Measurements from ENCODE around the gene MORF4L1.
"Not testable (repeated sequence)": the region's sequence is repeated elsewhere in the genome, so short reads cannot be mapped to it uniquely, and the experiment has no call there.

MORF4L1 gene

DNA sequence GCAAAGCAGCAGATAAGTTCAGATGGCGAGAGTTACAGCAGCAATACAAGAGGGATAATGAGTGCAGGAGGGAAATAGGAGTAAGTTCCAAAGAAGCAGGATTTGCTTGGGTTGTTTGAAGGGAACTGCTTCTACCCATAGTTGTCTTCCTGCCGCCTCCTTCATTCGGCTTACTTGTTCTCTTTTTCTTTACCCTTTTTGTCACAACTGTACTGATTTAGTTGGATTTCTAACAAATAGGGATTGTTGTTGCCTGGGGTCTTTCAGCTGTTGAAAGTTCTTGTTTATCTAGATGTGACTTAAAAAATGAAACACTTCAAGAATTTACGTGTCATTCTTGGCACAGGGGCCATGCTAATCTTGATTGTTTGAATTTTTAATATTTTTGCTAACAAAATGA lies 25.9 kb downstream of the MORF4L1 start:
- H3K27ac ChIP-seq (ENCODE audit: low read depth, low read length) = no peak overlapping the region
- no peaks in the 10 kb centered on the region for H3K27me3 ChIP-seq (ENCODE audit: control insufficient read depth in 5 of 5, insufficient read depth in 4 of 5, low read length in 5 of 5)
- H3K36me3 ChIP-seq (ENCODE audit: control insufficient read depth in 5 of 5, insufficient read depth in 5 of 5, low read length in 5 of 5) = peaks cover 46 to 94% (median 81%) of the 10 kb centered on the region in 5 donors
- no peaks in the 10 kb centered on the region for H3K9me3 ChIP-seq (ENCODE audit: control insufficient read depth in 5 of 5, low read length in 5 of 5)
- H3K9ac ChIP-seq (ENCODE audit: low read length in 5 of 5) = no peak overlapping the region
- peaks cover 0 to 5% (median 0%) of the 10 kb centered on the region in 5 donors for H3K4me1 ChIP-seq (ENCODE audit: control insufficient read depth in 5 of 5, insufficient read depth in 5 of 5, low read length in 5 of 5)
- H3K4me3 ChIP-seq (ENCODE audit: low read depth in 1 of 5, low read length in 5 of 5) = no peak overlapping the region

DNA sequence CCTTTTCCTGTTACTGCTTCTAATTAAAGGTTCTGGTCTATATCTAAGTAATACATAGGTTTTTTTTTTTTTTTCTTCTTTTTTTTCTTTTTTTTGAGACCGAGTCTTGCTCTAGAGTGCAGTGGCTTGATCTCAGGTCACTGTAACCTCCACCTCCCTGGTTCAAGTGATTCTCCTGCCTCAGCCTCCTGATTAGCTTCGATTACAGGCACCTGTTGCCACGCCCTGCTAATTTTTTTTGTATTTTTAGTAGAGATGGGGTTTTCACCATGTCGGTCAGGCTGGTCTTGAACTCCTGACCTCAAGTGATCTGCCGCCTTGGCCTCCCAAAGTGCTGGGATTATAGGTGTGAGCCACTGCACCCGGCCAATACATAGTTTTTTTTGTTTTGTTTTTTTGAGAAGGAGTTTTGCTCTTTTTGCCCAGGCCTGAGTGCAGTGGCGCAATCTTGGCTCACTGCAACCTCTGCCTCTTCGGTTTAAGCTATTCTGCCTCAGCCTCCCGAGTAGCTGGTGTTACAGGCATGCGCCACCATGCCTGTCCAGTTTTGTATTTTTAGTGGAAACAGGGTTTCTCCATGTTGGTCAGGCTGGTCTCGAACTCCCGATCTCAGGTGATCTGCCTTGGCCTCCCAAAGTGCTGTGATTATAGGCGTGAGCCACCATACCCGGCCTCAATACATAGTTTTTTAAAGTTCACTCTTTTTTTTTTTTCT lies 28.3 kb downstream of the MORF4L1 start:
- not testable (repeated sequence) for H3K4me3 ChIP-seq (ENCODE audit: low read depth in 1 of 5, low read length in 5 of 5); H3K4me1 ChIP-seq (ENCODE audit: control insufficient read depth in 5 of 5, insufficient read depth in 5 of 5, low read length in 5 of 5); H3K27me3 ChIP-seq (ENCODE audit: control insufficient read depth in 5 of 5, insufficient read depth in 4 of 5, low read length in 5 of 5); H3K9me3 ChIP-seq (ENCODE audit: control insufficient read depth in 5 of 5, low read length in 5 of 5); H3K27ac ChIP-seq (ENCODE audit: low read depth, low read length); H3K9ac ChIP-seq (ENCODE audit: low read length in 5 of 5)
- H3K36me3 ChIP-seq (ENCODE audit: control insufficient read depth in 5 of 5, insufficient read depth in 5 of 5, low read length in 5 of 5) = peaks cover 38 to 93% (median 71%) of the 10 kb centered on the region in 5 donors

DNA sequence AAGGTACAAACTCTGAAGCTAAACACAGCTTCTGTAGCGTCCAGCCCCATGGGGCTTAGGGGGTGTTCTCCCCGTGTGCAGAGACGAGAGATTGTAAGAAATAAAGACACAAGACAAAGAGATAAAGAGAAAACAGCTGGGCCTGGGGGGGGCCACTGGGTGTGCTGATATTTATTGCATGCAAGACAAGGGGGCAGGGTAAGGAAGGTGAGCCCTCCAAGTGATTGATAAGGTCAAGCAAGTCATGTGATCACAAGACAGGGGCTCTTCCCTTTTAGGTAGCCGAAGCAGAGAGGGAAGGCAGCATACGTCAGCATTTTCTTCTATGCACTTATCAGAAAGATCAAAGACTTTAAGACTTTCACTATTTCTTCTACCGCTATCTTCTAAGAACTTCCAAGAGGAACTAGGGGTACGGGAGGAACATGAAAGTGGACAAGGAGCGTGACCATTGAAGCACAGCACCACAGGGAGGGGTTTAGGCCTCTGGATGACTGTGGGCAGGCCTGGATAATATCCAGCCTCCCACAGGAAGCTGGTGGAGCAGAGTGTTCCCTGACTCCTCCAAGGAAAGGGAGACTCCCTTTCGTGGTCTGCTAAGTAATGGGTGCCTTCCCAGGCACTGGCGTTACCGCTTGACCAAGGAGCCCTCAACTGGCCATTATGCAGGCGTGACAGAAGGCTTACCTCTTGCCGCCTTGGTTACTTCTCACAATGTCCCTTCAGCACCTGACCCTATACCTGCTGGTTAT lies 29.8 kb downstream of the MORF4L1 start:
- H3K4me3 ChIP-seq (ENCODE audit: low read depth in 1 of 5, low read length in 5 of 5); H3K9ac ChIP-seq (ENCODE audit: low read length in 5 of 5); H3K27me3 ChIP-seq (ENCODE audit: control insufficient read depth in 5 of 5, insufficient read depth in 4 of 5, low read length in 5 of 5); H3K9me3 ChIP-seq (ENCODE audit: control insufficient read depth in 5 of 5, low read length in 5 of 5); H3K27ac ChIP-seq (ENCODE audit: low read depth, low read length): not testable (repeated sequence)
- H3K36me3 ChIP-seq (ENCODE audit: control insufficient read depth in 5 of 5, insufficient read depth in 5 of 5, low read length in 5 of 5) = peaks cover 43 to 95% (median 74%) of the 10 kb centered on the region in 5 donors
- H3K4me1 ChIP-seq (ENCODE audit: control insufficient read depth in 5 of 5, insufficient read depth in 5 of 5, low read length in 5 of 5) = peaks cover 0 to 16% (median 12%) of the 10 kb centered on the region in 5 donors

DNA sequence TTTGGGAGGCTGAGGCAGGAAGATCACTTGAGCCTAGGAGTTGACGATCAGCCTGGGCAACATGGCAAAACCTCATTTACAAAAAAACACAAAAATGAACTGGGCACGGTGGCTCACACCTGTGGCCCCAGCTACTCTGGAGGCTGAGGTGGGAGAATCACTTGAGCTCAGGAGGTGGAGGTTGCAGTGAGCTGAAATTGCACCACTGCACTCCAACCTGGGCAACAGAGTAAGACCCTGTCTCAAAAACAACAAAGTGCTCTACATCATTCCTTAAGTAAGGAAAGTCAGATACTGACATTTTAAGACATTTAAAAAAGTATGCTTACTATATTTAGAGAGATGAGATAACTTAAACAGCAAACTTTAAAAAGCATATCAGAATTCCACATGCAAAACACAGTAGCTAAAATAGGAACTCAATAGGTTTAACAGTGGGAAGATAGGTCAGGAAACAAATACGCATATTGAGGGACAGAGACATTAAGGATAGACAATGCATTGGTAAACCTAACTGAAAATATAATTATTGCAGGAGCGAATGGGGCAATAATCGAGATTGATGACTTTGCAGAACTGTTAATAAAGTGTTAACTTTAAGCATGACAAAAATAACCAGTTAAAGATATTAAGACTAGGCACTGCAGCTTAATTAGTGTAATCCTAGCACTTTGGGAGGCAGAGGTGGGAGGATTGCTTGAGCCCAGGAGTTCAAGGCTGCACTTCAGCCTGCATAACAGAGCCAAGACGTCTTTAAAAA lies 32.1 kb downstream of the MORF4L1 start:
- H3K9ac ChIP-seq (ENCODE audit: low read length in 5 of 5) = no peak overlapping the region
- H3K27ac ChIP-seq (ENCODE audit: low read depth, low read length) = no peak overlapping the region
- no peaks in the 10 kb centered on the region for H3K27me3 ChIP-seq (ENCODE audit: control insufficient read depth in 5 of 5, insufficient read depth in 4 of 5, low read length in 5 of 5)
- peaks cover 32 to 90% (median 69%) of the 10 kb centered on the region in 5 donors for H3K36me3 ChIP-seq (ENCODE audit: control insufficient read depth in 5 of 5, insufficient read depth in 5 of 5, low read length in 5 of 5)
- no peak overlapping the region for H3K4me3 ChIP-seq (ENCODE audit: low read depth in 1 of 5, low read length in 5 of 5)
- H3K4me1 ChIP-seq (ENCODE audit: control insufficient read depth in 5 of 5, insufficient read depth in 5 of 5, low read length in 5 of 5) = peaks cover 3 to 18% (median 12%) of the 10 kb centered on the region in 5 donors
- no peaks in the 10 kb centered on the region for H3K9me3 ChIP-seq (ENCODE audit: control insufficient read depth in 5 of 5, low read length in 5 of 5)

DNA sequence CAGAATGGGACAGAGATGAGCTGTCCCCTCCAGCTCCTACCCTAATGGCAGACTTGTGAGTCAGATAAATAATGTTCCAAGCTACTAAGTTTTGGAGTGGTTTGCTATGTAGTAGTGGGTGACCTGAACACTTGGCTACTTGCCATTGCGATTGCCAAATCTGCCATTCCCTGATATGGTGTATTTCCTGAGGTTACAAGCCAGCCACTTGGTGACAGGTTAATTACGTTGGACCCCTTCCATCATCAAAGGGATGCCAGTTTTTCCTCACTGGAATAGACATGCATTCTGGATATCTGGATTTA lies 33.6 kb downstream of the MORF4L1 start:
- Histone ChIP-seq H3K36me3 (ENCODE audit: control insufficient read depth in 5 of 5, insufficient read depth in 5 of 5, low read length in 5 of 5) (peaks cover 28 to 90% (median 62%) of the 10 kb centered on the region in 5 donors), H3K27ac (ENCODE audit: low read depth, low read length) (peak overlapping the region; percentile 68)

DNA sequence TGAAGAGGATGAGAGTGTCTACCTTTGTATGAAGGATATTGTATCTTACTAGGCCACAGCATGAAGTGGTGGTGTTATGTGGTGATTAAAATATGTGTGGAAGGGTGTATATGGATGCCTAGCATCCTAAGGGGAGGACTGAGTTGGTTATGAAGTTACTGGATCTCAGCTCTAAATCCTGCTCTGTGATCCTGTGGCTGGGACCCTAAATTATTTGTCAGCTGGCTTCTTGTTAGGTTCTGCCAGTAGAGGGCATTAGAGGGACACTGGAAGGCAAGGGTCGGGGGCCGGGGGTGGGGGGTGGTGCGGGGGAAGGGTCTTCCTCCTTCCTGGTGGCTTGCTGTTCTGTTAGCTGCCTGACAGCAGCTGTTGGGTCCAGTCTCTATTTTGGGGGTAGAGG lies 34.9 kb downstream of the MORF4L1 start:
- no peaks in the 10 kb centered on the region for H3K9me3 ChIP-seq (ENCODE audit: control insufficient read depth in 5 of 5, low read length in 5 of 5)
- peaks cover 3 to 16% (median 12%) of the 10 kb centered on the region in 5 donors for H3K4me1 ChIP-seq (ENCODE audit: control insufficient read depth in 5 of 5, insufficient read depth in 5 of 5, low read length in 5 of 5)
- peaks cover 33 to 87% (median 59%) of the 10 kb centered on the region in 5 donors for H3K36me3 ChIP-seq (ENCODE audit: control insufficient read depth in 5 of 5, insufficient read depth in 5 of 5, low read length in 5 of 5)
- H3K27ac ChIP-seq (ENCODE audit: low read depth, low read length) = no peak overlapping the region
- no peaks in the 10 kb centered on the region for H3K27me3 ChIP-seq (ENCODE audit: control insufficient read depth in 5 of 5, insufficient read depth in 4 of 5, low read length in 5 of 5)
- H3K9ac ChIP-seq (ENCODE audit: low read length in 5 of 5) = no peak overlapping the region
- H3K4me3 ChIP-seq (ENCODE audit: low read depth in 1 of 5, low read length in 5 of 5) = no peak overlapping the region

More for the DNA sequence above, 33.6 kb downstream of the MORF4L1 start:
- Histone ChIP-seq H3K4me3 (ENCODE audit: low read depth in 1 of 5, low read length in 5 of 5) (no peak overlapping the region), H3K9ac (ENCODE audit: low read length in 5 of 5) (no peak overlapping the region), H3K9me3 (ENCODE audit: control insufficient read depth in 5 of 5, low read length in 5 of 5) (no peaks in the 10 kb centered on the region), H3K27me3 (ENCODE audit: control insufficient read depth in 5 of 5, insufficient read depth in 4 of 5, low read length in 5 of 5) (no peaks in the 10 kb centered on the region), H3K4me1 (ENCODE audit: control insufficient read depth in 5 of 5, insufficient read depth in 5 of 5, low read length in 5 of 5) (peaks cover 3 to 18% (median 12%) of the 10 kb centered on the region in 5 donors)

DNA sequence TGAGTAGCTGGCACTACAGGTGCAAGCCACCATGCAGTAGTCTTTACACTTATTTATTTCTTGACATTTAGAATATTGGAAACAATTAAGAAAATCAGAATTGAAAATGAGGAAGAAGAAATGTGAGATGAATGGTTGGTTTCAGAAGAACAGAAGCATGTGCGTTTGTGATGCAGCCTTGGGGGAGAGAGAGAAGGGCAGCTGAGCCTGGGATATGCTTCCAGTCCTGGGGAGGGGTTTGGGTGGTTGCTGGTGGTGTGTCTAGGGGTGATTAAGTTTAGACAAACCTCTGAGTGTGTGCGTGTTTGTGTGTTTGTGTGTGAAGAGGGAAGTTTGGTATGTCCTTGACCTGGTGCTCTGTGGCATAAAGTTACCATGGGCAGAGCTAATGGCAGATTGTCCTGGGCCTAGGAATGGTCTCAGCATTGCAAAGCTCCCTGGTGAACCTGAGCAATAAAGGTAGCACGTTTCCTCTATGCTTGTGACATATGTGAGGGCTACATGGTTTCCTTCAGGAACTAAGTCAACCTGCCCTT lies 36.5 kb downstream of the MORF4L1 start:
- Histone ChIP-seq H3K27me3 (ENCODE audit: control insufficient read depth in 5 of 5, insufficient read depth in 4 of 5, low read length in 5 of 5) (no peaks in the 10 kb centered on the region), H3K4me3 (ENCODE audit: low read depth in 1 of 5, low read length in 5 of 5) (no peak overlapping the region), H3K27ac (ENCODE audit: low read depth, low read length) (no peak overlapping the region), H3K36me3 (ENCODE audit: control insufficient read depth in 5 of 5, insufficient read depth in 5 of 5, low read length in 5 of 5) (peaks cover 29 to 86% (median 58%) of the 10 kb centered on the region in 5 donors), H3K4me1 (ENCODE audit: control insufficient read depth in 5 of 5, insufficient read depth in 5 of 5, low read length in 5 of 5) (peaks cover 6 to 23% (median 19%) of the 10 kb centered on the region in 5 donors), H3K9me3 (ENCODE audit: control insufficient read depth in 5 of 5, low read length in 5 of 5) (no peaks in the 10 kb centered on the region), H3K9ac (ENCODE audit: low read length in 5 of 5) (no peak overlapping the region)

DNA sequence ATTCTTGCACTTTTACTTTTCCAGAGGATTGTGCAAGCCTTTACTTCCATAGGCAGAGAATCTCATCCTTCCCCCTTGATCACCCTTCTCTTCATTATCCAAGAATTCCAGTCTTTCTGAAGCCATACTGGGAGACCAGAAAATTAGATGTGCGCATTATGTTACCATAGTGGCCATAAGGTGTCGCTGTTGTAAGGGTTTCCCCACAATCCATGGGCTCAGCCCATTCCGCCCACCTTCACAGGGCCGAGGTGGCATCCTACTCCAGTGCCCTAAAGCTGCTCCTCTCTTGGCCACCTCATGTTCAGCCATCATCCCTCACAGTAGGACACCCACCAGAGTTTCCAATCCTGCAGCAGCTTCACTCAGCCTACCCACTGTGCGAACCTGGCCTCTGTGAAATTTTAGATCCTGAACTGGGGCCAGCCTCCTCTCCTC lies 37.1 kb downstream of the MORF4L1 start:
- Histone ChIP-seq H3K9me3 (ENCODE audit: control insufficient read depth in 5 of 5, low read length in 5 of 5) (no peaks in the 10 kb centered on the region), H3K4me1 (ENCODE audit: control insufficient read depth in 5 of 5, insufficient read depth in 5 of 5, low read length in 5 of 5) (peaks cover 6 to 28% (median 25%) of the 10 kb centered on the region in 5 donors), H3K27ac (ENCODE audit: low read depth, low read length) (no peak overlapping the region), H3K4me3 (ENCODE audit: low read depth in 1 of 5, low read length in 5 of 5) (no peak overlapping the region), H3K36me3 (ENCODE audit: control insufficient read depth in 5 of 5, insufficient read depth in 5 of 5, low read length in 5 of 5) (peaks cover 28 to 81% (median 53%) of the 10 kb centered on the region in 5 donors), H3K9ac (ENCODE audit: low read length in 5 of 5) (no peak overlapping the region), H3K27me3 (ENCODE audit: control insufficient read depth in 5 of 5, insufficient read depth in 4 of 5, low read length in 5 of 5) (no peaks in the 10 kb centered on the region)

DNA sequence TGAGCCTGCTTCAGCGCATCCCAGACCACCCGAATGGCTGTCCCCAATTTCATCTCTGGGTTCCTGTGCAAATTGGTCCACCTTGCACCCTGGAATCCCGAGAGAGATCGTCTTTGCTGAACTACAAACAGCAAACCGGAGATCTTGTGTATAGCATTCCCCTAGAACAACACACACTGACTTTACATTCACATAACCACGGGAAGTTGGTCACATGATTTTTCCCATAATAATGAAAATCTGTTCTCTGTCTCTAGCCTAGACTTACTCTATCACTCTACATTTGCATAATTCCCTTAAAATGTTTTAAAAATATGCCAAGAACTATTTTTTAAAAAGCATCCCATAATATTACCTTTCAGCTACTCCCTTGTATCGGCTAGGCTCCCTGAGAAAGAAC lies 37.6 kb downstream of the MORF4L1 start:
- no peak overlapping the region for H3K27ac ChIP-seq (ENCODE audit: low read depth, low read length)
- H3K27me3 ChIP-seq (ENCODE audit: control insufficient read depth in 5 of 5, insufficient read depth in 4 of 5, low read length in 5 of 5) = no peaks in the 10 kb centered on the region
- peaks cover 26 to 78% (median 52%) of the 10 kb centered on the region in 5 donors for H3K36me3 ChIP-seq (ENCODE audit: control insufficient read depth in 5 of 5, insufficient read depth in 5 of 5, low read length in 5 of 5)
- H3K4me3 ChIP-seq (ENCODE audit: low read depth in 1 of 5, low read length in 5 of 5) = no peak overlapping the region
- peaks cover 8 to 33% (median 29%) of the 10 kb centered on the region in 5 donors for H3K4me1 ChIP-seq (ENCODE audit: control insufficient read depth in 5 of 5, insufficient read depth in 5 of 5, low read length in 5 of 5)
- H3K9me3 ChIP-seq (ENCODE audit: control insufficient read depth in 5 of 5, low read length in 5 of 5) = no peaks in the 10 kb centered on the region
- H3K9ac ChIP-seq (ENCODE audit: low read length in 5 of 5) = no peak overlapping the region

Data from subcutaneous abdominal adipose tissue (tissue), 5 donors.